HepG2 (cell line): Measurements from ENCODE around the gene CAND2. TPM values are rescaled to one million over a fixed set of nuclear protein-coding genes. Genes with fewer than 3 reads are reported as not detected.
A peak's percentile ranks its signal among the peaks of the same experiment; 100 is the strongest.

Experiments used
- ATAC-seq: fragments of 200-7000 bp; cut with Tn5 transposase; 3 replicates; pipeline ENCODE4 v1.9.1; 2020; ENCODE audit warnings: mild to moderate bottlenecking, moderate library complexity
- BruUV-seq: library from RNA; stranded (reverse); fragments of 400-500 nt; replicated peaks from 2 replicates; lab custom pipeline; 2021; lab: Mats Ljungman, UMichigan
- CTCF ChIA-PET: fragments of 300-600 bp; formaldehyde crosslinking; extraction: SDS; loops from one replicate; lab custom pipeline; 2021; ENCODE audit warnings: low total read pairs, inconsistent platforms, low intra/inter-chr PET ratio; lab: Yijun Ruan, JAX
- POLR2A ChIA-PET: fragments of 350-600 bp; sonication (Branson Sonifier 250); formaldehyde crosslinking; loops from one replicate; lab custom pipeline; 2020; ENCODE audit warnings: antibody characterized with exemption, inconsistent platforms; lab: Yijun Ruan, JAX
- DNase-seq: peaks from one replicate; pipeline ENCODE4 v3.0.0-alpha.2; 2015; ENCODE audit warnings: low spot score
- FAIRE-seq: peaks from 3 replicates; lab custom pipeline; 2011; peaks lifted over from hg19 to GRCh38; lab: Jason Lieb, UNC
- H2AFZ ChIP-seq: one replicate; pipeline ENCODE4 v1.6.1; 2011; ENCODE audit warnings: low read length, inconsistent platforms
- H3K27ac ChIP-seq: fragments of 300-600 bp; 3 replicates; pipeline ENCODE4 v1.8.0; 2011; ENCODE audit warnings: mixed run types, mild to moderate bottlenecking, mixed read lengths, low read length, inconsistent platforms; ENCODE audit not compliant: insufficient read depth; ENCODE audit errors: extremely low read length
- H3K27me3 ChIP-seq, 2 experiments: fragments of 200-600 bp in 1 of 2; 2 replicates in 1 of 2; 3 replicates in 1 of 2; pipeline versions ENCODE4 v1.6.0 to v1.8.0; 2011; ENCODE audit warnings: low read length in 2 of 2, mild to moderate bottlenecking in 2 of 2, moderate library complexity in 2 of 2, inconsistent platforms in 1 of 2; ENCODE audit not compliant: insufficient read depth in 2 of 2, control insufficient read depth in 1 of 2
- H3K36me3 ChIP-seq, 2 experiments: fragments of 200-600 bp in 1 of 2; replicated peaks in 1 of 2; 2 replicates in 1 of 2; 3 replicates in 1 of 2; pipeline versions ENCODE4 v1.5.1 to v1.8.0; 2011; ENCODE audit warnings: low read length in 2 of 2, inconsistent platforms in 1 of 2; ENCODE audit not compliant: insufficient read depth in 2 of 2, control insufficient read depth in 1 of 2
- H3K4me1 ChIP-seq: 2 replicates; pipeline ENCODE4 v1.5.1; 2012; ENCODE audit warnings: low read length, inconsistent platforms; ENCODE audit not compliant: insufficient read depth
- H3K4me2 ChIP-seq: 2 replicates; pipeline ENCODE4 v1.6.0; 2011; ENCODE audit warnings: low read depth, low read length, inconsistent platforms
- H3K4me3 ChIP-seq, 3 experiments: fragments of 200-600 bp in 1 of 3; sonication (generic), shearing (Covaris generic) in 1 of 3; replicated peaks in 1 of 3; 2 replicates each; pipeline ENCODE4 v1.5.1; 2011 to 2016; ENCODE audit warnings: low read length in 3 of 3, inconsistent platforms in 2 of 3, low read depth in 2 of 3, mild to moderate bottlenecking in 2 of 3, control low read depth in 1 of 3, mixed read lengths in 1 of 3; ENCODE audit not compliant: insufficient read depth in 1 of 3
- H3K79me2 ChIP-seq: one replicate; pipeline ENCODE4 v1.6.1; 2011; ENCODE audit warnings: low read length, inconsistent platforms; ENCODE audit not compliant: insufficient read depth
- H3K9ac ChIP-seq: 2 replicates; pipeline ENCODE4 v1.6.0; 2011; ENCODE audit warnings: mild to moderate bottlenecking, low read depth, low read length, inconsistent platforms; ENCODE audit not compliant: insufficient read depth
- H3K9me3 ChIP-seq: 2 replicates; pipeline ENCODE4 v1.5.1; 2012; ENCODE audit warnings: mild to moderate bottlenecking, low read length
- H4K20me1 ChIP-seq: 2 replicates; pipeline ENCODE4 v1.6.0; 2011; ENCODE audit warnings: inconsistent platforms, mild to moderate bottlenecking, low read length, moderate library complexity; ENCODE audit not compliant: insufficient read depth
- AGO2 ChIP-seq: fragments of 200-400 bp; formaldehyde crosslinking; optimal IDR thresholded peaks from 2 replicates; pipeline ENCODE3; 2017; ENCODE audit warnings: mild to moderate bottlenecking, low read depth, low read length, moderate library complexity
- ZMAT3 ChIP-seq: sonication (generic); formaldehyde crosslinking; conservative IDR thresholded peaks from 2 replicates; pipeline ENCODE4 v1.7.0; 2021; ENCODE audit warnings: missing genetic modification reagents
- WGBS: methylation state at CpG from one replicate; pipeline ENCODE4 v1.1.6; 2017; ENCODE audit warnings: low lambda C conversion rate; 5-methylcytosine and 5-hydroxymethylcytosine counted together
- in situ Hi-C: cut with HindIII; loops from 2 replicates; pipeline ENCODE4 v1.10.0; 2017; ENCODE audit warnings: low pct_unique_long_range_greater_than_20kb; ENCODE audit not compliant: extremely low pct_ligation_motif_present
- intact Hi-C: fragments of 100-400 bp; cut with micrococcal nuclease; formaldehyde crosslinking; loops from one replicate; pipeline ENCODE4 v1.10.0; 2022; ENCODE audit not compliant: unreplicated experiment
- polyA plus RNA-seq, 8 experiments: library from polyadenylated mRNA; depleted of rRNA in 3 of 8; stranded (reverse) in 7 of 8; unstranded in 1 of 8; fragments of >200 nt; fragmentation: Illumina TruSeq in 4 of 8; extraction: Trizol in 4 of 8; gene quantifications; 2 replicates each; pipeline versions ENCODE4 v1.2.1 to v1.2.3, GENCODE V29; 2011 to 2016; ENCODE audit warnings: low read depth in 4 of 8, missing spikeins in 1 of 8, mixed read lengths in 1 of 8; ENCODE audit not compliant: insufficient read depth in 1 of 8
- total RNA-seq, 5 experiments: library from RNA; depleted of rRNA; stranded (reverse); fragments of >200 nt; fragmentation: Illumina TruSeq; extraction: Trizol; gene quantifications; 2 replicates each; pipeline ENCODE4 v1.2.3, GENCODE V29; 2016; ENCODE audit warnings: low read depth in 1 of 5
- TF ChIP-seq, protein P1 (sequence below), 2 experiments: sonication (generic) in 1 of 2; formaldehyde crosslinking in 1 of 2; IDR thresholded peaks; 2 replicates each; pipeline versions ENCODE4 v1.4.0 to v1.6.1; 2016 to 2020; ENCODE audit warnings: borderline replicate concordance in 1 of 2, low read depth in 1 of 2, mild to moderate bottlenecking in 1 of 2, missing genetic modification reagents in 1 of 2

CAND2 gene
- total and polyA plus RNA-seq, 2 of the 13 experiments (the other 11 are each of a cell fraction or from before 2014, with no cell fraction given), result 0.01 TPM; not detected in 1

DNA sequence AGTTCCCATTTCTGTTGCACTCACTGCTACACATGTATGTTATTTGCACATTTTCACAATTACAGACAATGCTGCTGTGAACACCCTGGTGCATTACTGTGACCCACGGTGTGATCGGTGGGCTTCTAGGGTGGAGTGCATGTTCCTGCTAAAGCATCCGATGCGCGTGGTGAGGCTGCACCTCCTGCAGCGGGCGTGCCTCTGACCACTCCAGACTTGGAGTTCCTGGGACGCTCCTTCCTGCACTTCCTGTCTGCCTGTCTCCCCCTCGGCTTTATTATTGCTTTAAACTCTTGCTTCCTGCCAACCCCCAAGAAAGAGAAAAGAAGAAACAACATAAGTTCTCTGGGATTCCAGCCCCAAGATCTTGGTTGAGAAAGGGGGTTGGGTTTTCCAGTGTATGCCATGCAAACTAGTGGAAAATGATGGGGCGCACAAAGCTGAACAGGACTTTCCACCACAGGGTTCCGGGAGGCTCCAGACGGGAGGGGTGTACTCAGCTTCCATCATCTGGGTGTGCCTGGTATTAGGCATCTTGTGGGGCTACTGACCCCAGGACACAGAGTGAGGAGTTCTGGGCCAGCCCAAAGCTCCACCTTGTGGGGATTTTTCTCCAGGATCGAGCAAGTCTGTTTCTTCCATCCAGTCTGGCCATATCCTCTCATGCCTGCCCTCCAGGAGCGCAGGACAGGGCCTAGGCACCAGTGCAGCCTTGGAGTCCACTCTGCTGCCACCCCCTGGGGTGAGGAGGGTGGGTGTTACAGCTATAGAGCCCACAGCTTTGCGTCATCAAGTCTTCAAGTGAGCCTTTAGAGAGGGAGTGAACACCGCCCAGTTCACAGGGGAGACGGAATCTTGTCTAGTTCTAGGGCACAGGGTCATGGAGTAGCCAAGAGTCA, 33.7 kb downstream of the CAND2 start:
- ATAC-seq, result peak; percentile 37
- H4K20me1 ChIP-seq, result no peaks in the 10 kb centered on the region; the same call in none of the 2 replicates
- H3K79me2 ChIP-seq, result no peaks in the 10 kb centered on the region
- intact Hi-C loops, result no loop called here
- peaks cover 13 to 35% of the 10 kb centered on the region in 2 experiments for H3K36me3 ChIP-seq
- in situ Hi-C loops, result no loop called here
- DNase-seq, result no peak
- ChIA-PET POLR2A (interaction anchor here (1.9 kb wide), 1 partner anchor 11 kb away, joined by 6 read pairs; the partner anchor contains the start of gene RPL32), CTCF (no interaction called here)
- 91% methylated on average over 15 of the region's 17 CpGs for WGBS
- no peak overlapping the region for H3K4me3 ChIP-seq
- no peaks in the 10 kb centered on the region for H3K9me3 ChIP-seq
- H3K4me1 ChIP-seq, result peaks cover 13% of the 10 kb centered on the region; the same call in 1 of the 2 replicates
- no TSS peak for BruUV-seq
- no peak overlapping the region for H3K4me2 ChIP-seq
- H3K9ac ChIP-seq, result no peak overlapping the region
- TF ChIP-seq ZMAT3 (CRISPR knock-in tag) (no peak), AGO2 (peak; percentile 27)
- TF ChIP-seq, protein P1, sequence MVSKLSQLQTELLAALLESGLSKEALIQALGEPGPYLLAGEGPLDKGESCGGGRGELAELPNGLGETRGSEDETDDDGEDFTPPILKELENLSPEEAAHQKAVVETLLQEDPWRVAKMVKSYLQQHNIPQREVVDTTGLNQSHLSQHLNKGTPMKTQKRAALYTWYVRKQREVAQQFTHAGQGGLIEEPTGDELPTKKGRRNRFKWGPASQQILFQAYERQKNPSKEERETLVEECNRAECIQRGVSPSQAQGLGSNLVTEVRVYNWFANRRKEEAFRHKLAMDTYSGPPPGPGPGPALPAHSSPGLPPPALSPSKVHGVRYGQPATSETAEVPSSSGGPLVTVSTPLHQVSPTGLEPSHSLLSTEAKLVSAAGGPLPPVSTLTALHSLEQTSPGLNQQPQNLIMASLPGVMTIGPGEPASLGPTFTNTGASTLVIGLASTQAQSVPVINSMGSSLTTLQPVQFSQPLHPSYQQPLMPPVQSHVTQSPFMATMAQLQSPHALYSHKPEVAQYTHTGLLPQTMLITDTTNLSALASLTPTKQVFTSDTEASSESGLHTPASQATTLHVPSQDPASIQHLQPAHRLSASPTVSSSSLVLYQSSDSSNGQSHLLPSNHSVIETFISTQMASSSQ (IDR thresholded peaks at IDR 0.05; ENCODE audit: low read depth), result no peak
- TF ChIP-seq, protein P1 (CRISPR knock-in tag; IDR thresholded peaks at IDR 0.05; ENCODE audit: borderline replicate concordance), result no peak
- no peaks in the 10 kb centered on the region; a peak in 1 of 5 replicates for H3K27me3 ChIP-seq
- H3K27ac ChIP-seq, result no peak overlapping the region
- FAIRE-seq, result no peak
- no peak overlapping the region for H2AFZ ChIP-seq
